ENCODE measurements around the gene CHD5.

Gene CHD5

DNA sequence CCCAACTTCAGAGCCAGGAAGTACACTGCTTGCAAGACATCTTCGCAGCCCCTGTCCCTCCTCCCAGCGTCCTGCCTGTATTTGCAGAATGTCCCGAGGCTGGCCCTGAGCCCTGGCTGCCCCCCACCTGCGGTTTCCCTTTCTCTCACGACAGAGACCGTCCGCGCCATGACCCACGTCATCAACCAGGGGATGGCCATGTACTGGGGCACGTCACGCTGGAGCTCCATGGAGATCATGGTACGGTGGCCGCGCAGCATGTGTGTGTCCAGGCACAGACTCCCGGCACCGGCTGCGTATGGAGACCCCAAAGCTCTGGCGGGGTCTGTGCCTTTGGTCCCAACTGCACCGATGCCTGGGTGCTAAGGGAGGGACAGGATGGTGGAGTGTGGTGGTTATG lies 85.9 kb downstream of the CHD5 start:
- H3K4me3 ChIP-seq (ENCODE audit: low read depth, low read length) = no peak overlapping the region
- DNase-seq (ENCODE audit: low read depth) = no peak

DNA sequence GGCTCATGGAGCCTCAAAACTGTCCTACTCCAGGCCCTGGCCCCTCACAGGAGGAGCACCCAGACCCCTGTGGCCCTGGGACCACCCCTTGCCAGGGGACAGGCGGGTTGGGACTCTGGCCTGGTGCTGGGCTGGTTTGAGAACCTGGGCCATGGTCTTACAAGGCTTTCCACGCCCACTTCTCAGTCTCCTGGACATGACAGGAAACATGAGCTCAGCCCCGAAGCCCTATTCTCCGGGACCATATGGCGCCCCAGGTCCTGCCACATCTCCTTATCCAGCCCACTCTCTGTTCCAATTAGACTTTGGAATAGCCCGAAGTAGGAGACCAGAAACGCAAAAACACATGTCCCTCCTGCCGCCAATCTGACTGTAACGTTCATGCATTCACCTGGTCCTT lies 86.5 kb downstream of the CHD5 start:
- no peak overlapping the region for H3K4me3 ChIP-seq (ENCODE audit: low read depth, low read length)
- no peak for DNase-seq (ENCODE audit: low read depth)

DNA sequence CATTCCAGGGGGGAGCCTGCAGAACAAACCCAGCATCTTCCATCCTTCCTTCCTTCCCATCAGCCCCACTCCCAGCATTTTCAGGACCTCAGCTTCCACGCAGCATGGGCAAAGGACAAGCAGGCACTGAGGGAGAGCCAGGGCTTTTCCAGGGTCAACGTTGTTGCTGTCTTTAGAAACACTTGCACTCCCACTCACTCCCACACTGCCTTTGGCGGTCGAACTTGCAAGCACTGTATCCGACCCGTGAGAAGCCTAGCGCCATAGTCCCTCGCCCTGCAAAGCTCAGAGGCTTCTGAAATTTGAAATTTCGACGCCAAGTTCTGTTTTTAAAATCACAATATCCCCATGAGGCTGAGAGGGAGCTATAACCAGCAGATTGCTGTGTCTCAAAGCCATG lies 87.0 kb downstream of the CHD5 start:
- DNase-seq (ENCODE audit: low read depth) = no peak
- no peak overlapping the region for H3K4me3 ChIP-seq (ENCODE audit: low read depth, low read length)

DNA sequence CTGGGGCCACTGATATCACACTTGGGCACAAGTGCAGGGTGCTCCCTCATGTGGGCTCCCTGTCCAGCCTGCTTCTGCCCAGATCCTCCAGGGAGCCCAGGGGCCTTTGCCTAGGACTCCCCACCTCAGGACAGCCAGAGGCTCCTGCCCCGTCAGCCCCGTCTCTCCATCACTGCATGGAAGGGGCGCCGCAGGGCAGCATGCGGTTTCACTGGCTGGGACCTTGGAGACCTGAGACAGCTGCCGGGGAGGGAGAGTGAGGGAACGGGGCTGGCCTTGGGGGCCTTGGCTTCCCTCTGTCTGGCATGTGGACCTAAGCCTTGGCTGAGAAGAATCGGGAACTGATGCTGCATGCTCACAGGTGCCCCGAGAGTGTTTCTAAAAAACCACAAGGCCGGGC lies 87.9 kb downstream of the CHD5 start:
- no peak overlapping the region for H3K4me3 ChIP-seq (ENCODE audit: low read depth, low read length)
- DNase-seq (ENCODE audit: low read depth) = no peak

DNA sequence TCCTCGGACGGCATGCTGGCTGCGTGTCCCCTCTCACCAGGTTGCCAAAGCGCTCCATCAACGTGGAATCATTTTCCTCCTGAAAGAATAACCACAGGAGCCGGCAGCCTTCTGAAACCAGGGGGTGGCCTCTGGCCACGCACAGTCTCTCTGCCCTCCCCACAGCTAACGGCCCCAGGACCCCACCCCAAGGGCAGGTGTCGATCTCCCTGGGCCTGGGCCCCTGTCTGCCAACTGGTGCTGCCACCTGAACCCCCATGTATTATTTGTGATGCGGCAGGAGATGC lies 88.4 kb downstream of the CHD5 start:
- H3K4me3 ChIP-seq (ENCODE audit: low read depth, low read length) = no peak overlapping the region
- no peak for DNase-seq (ENCODE audit: low read depth)

DNA sequence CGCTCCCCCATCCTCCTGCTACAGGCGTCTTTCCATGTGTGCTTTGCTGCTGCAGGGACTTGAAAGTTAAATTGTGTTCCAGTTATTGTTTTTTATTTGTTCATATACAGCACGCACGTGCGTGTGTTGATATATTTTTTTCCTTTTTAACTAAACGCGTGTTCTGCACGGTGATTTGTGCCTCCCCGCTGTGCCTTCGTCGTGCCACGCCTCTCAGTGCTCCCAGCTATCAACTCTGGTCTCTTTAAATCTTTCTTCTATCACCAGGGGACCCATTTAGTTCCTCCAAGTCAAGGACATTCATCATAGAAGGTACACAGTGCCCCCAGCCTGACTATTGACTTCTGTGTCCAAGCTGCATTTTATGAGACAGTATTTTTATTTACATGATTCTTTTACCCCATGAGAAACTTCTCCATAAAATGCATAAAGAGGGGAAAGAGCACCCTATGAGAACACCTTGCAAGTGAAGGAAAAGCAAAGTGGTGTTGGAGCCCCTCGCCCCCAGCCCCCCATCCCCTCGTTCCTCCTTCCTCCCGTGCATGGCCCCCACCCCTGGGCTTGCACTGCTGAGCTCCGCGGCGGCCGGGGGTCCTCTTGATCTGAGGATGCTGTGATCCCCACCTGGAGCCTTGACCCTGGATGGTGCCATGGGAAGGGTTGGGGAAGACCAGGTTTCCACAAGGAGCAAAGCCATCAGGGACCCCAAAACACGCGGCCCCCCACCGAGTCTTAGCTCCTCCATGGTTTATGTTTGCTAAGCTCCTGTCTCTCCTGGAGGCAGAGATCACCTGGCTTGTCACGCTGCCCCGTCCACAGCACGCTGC lies 88.9 kb downstream of the CHD5 start:
- DNase-seq (ENCODE audit: low read depth) = no peak
- no peak overlapping the region for H3K4me3 ChIP-seq (ENCODE audit: low read depth, low read length)

DNA sequence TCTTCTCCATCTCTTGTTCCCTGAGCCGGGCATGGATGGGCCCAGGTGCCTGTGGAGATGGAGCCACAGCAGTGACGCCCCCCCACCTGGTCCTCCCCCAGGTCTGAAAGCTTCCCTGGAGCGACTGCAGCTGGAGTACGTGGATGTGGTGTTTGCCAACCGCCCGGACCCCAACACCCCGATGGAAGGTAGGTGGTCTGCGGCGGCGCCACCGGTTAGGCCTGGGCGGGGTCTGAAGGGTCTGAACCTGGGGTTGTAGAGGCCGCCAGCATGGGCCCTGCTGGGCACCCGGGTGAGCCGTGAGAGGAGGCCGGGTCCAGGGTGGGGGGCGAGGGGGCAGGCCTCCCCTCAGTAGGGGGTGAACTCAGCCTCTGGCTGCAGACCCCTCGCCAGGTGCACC lies 89.8 kb downstream of the CHD5 start:
- no peak for DNase-seq (ENCODE audit: low read depth)
- H3K4me3 ChIP-seq (ENCODE audit: low read depth, low read length) = no peak overlapping the region

DNA sequence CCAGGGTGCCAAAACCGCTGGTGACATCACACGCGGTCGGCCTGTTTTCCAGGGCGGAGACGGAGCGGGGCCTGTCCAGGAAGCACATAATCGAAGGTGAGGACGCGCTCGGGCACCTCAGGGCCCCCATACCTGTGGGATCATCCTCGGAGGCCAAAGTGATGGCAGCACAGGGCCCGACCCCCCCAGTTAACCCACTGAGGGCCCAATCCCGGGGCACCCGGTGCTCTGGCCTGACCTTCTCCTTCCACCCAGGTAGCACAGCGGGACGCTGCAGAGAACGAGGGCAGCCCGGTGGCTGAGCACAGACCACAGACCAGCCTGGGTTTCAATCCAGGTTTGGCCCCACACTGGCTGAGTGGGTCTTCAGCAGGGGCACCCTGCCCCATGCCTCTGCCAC lies 91.2 kb downstream of the CHD5 start:
- no peak overlapping the region for H3K4me3 ChIP-seq (ENCODE audit: low read depth, low read length)
- DNase-seq (ENCODE audit: low read depth) = no peak

DNA sequence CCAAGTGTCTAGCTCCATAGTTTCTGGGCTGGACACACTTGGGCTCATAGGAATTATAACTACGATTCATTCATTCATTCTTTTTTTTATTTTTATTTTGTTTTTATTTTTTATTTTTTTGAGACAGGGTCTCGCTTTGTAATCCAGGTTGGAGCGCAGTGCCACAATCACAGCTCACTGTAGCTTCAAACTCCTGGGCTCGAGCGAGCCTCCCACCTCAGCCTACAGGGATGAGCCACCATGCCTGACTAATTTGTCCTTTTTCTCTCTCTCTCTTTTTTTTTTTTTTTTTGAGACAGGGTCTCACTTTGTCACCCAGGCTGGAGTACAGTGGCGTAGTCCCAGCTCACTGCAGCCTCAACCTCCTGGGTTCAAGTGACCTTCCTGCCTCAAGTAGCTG lies 92.2 kb downstream of the CHD5 start:
- no peak for DNase-seq (ENCODE audit: low read depth)
- H3K4me3 ChIP-seq (ENCODE audit: low read depth, low read length) = no peak overlapping the region

DNA sequence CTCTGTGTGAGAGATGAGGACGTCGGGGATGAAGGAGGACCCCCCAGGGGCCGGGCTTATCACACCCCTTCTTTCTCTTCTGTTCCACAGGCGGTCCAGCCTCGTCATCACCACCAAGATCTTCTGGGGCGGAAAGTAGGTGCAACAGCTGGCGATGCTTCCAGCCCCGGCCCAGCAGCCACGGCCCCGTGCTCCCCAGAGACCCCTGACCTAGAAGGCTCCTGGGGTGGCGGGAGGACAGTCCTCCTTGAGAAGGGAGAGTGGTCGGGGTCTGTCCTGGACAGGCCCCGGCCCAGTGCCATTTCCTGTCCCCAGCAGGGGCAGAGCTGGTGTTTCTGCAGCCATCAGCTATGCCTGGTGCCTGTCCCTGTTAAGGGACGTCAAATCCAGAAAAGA lies 92.7 kb downstream of the CHD5 start:
- H3K4me3 ChIP-seq (ENCODE audit: low read depth, low read length) = no peak overlapping the region
- no peak for DNase-seq (ENCODE audit: low read depth)

DNA sequence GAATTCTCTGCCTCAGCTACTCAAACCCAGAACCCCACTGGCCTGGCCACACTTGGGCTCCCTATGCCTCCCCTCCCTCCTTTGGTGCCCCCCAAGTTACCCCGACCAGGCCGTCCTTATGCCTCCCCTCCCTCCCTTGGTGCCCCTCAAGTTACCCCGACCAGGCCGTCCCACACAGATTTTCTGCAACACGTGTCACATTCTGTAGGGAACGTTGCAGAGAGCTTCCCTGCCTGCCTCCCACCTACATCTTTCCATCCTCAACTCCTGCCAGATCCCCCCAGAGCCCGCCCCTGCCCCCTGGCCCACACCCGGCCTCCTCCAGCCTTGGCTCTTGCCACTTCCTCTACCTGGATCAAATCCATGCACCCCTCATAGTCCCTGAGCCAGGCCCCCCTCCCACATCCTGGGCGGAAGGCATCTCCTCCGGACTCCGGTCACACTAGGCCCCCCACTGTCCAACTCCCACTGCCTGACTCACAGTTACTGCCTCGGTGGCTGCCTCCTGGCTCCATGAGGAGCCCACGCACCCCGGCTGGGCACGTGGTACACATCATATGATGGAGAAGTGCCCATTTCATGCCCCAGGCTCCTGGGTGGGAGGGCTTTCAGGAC lies 93.3 kb downstream of the CHD5 start:
- DNase-seq (ENCODE audit: low read depth) = no peak
- no peak overlapping the region for H3K4me3 ChIP-seq (ENCODE audit: low read depth, low read length)

DNA sequence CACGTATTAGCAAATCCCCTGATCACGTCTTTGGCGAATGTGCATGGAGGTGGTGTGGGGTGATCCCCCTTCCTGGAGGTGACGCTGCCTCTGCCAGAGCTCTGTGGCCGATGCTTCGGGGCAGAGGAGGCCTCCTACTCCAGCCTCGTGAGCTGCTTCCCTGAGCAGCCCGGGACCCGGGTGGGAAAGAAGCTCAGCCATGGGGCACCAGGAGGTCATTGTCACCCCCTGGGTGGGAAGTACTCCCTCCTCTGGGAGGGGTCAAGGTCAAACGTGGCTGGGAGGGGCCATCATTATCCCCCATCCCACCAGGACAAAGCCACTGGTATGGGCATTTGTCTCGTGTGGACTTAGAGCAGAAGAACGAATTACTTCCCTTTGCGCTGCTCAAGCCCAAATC lies 93.8 kb downstream of the CHD5 start:
- no peak overlapping the region for H3K4me3 ChIP-seq (ENCODE audit: low read depth, low read length)
- no peak for DNase-seq (ENCODE audit: low read depth)

DNA sequence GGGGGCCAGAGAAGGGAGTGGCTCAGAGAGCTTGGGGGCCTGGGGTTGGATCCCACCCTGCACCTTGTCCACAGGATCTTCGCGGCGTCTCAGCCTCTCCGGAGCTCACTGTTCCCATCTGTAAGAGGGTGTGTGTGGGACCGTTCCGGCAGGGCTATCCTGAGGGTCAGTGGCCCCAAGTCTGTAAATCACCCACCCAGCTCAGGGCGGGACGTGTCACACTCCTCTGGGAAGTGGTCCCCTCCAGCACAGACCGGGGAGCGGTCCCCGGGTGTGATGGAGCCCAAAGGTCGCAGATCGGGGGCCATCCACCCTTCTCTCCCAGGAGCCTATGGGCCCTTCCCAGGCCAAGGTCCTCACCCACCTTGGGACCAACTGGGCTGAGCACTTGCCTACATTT lies 94.5 kb downstream of the CHD5 start:
- no peak overlapping the region for H3K4me3 ChIP-seq (ENCODE audit: low read depth, low read length)
- DNase-seq (ENCODE audit: low read depth) = no peak

DNA sequence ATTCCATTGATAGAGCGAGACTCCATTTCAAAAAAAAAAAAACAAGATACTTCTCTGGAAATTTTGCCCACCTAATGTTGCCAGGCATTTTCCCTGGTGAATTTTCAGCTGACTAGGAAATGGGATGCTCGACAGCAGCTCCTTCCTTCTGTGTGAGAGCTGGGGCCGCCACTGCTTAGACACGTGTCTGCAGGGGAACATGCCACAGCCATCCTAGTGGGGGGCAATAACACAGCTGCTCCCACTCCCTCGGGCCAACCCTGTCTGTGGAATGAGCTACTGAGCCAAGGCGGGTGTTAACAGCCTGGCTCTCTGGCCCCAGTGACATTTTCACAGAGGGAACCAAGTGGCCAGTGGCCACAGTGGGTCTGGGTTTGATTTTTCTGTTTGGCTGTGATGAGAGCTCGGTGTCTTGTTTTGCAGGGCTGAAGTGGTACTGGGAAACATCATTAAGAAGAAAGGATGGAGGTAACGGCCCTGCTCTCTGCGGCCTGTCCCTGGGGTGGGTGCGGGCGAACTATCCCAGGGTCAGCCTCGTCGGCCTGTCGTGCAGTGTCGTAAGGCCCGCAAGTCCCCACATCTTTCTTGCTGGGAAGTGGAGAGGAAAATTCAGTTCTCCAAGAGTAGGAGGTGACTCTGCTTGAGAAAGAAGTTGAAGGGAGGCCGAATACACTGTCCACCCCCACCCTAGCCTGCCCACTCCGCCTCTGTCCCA lies 95.2 kb downstream of the CHD5 start:
- DNase-seq (ENCODE audit: low read depth) = no peak

DNA sequence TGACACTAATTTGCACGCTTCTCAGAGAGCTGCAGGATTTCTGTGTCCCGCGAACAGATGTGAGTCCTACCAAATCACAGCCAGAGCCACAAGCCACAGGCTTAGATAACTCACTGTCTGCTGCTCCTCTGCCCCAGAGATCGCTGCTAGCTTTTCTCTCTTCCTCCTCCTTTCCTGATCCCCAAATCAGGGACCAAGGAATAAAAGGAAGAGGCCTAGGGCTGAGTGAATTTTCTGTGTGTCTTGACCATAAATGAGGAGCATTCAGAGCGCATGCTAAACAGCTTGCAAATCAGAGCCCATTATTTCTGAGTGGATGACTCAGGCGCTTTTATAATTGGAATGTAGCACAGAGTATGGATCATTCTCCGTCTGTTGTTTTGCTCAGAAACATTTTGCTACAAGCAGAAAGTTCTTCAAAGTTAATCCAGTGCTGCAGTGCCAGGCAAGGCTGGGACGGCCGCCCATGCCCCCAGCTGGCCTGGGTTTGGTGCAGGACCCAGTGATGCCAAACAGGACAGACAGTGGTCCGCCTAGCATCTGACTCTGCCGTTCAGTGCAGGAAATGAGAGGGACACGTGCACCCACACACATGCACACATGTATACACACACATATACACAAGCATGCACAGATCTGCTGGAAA lies 96.2 kb downstream of the CHD5 start:
- H3K4me3 ChIP-seq (ENCODE audit: low read depth, low read length) = no peak overlapping the region
- peak; percentile 2 for DNase-seq (ENCODE audit: low read depth)

More for the DNA sequence above, 95.2 kb downstream of the CHD5 start:
- H3K4me3 ChIP-seq (ENCODE audit: low read depth, low read length) = no peak overlapping the region

DNA sequence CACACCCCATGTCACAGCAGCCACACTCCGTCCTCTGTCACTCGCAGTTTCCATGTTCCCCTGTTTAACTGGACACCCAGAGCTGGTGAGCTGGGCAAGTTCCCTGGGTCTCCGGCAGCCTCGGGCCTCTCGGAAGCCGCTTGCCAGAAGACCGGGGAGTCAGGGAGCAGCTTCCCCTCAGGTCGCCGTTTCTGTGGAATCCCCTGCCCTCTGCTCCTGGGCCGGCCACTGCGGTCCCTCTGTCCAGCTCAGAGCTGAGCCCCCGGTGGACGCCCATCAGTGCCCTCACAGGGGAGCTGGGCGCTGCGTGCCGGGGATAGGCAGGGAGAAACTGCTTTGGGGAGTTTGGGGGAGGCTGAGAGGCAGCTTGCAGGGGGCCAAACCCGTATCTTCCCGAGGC lies 96.7 kb downstream of the CHD5 start:
- no peak overlapping the region for H3K4me3 ChIP-seq (ENCODE audit: low read depth, low read length)
- no peak for DNase-seq (ENCODE audit: low read depth)

DNA sequence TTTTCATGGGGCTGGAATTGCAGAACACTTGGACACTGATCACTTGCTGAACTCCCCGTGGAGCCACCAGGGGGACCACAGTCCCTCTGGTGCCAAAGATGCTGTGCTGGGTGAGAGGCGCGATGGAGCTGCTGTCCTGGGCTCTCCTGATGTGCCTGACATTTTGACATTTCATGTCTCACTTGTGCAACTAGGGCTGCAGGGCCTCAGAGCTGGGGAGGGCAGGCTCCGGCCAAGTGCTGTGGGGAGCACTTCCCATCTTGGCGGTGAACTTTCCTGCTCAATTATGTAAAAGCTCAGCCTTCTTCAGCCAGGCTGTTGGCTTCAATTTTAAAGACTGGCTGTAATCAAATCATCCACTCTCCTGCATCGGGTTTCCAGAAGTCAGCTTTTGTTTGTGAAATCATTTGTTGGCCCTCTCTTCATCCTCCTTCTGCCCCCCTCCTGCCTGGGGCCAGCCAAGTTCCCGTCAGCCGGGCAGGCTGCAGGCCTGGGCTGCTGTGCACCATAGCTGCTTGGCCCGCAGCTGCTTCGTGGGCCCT lies 97.6 kb downstream of the CHD5 start:
- no peak for DNase-seq (ENCODE audit: low read depth)
- no peak overlapping the region for H3K4me3 ChIP-seq (ENCODE audit: low read depth, low read length)

DNA sequence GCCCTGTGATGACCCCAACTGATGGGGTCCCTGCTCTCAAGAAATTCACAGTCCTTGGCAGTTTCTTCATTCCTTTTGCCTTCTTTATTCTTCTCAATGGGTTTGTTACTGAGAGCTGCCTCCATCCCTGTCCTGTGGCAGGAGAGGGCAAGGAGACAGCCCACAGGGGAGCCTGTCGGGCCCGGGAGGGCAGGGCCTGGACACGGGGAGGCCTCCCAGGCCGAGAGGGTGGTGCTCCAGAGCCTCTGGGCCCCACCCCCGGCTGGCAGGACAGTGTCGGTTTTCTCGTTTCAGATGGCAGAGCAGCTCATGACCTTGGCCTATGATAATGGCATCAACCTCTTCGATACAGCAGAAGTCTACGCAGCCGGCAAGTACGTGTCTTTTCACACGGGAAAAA lies 98.2 kb downstream of the CHD5 start:
- no peak overlapping the region for H3K4me3 ChIP-seq (ENCODE audit: low read depth, low read length)

DNA sequence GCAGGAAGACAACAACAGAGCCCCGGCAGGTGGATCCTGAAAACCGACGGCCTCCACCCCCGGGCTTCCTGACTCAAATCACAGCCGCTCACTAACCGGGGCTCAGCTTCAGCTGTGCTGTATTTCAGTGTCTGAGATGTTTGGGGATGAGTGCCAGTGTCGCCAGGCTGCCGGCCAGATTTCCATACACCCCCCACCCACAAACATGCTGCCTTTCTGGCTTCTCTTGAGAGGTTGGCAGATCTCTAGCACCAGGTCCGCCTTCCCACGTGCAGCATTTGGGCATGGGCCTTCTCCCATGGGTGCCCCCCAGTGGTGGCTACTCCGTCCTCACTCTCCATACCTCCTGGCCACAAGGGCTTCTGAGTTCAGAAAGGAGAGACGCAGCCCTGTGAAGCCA lies 99.7 kb downstream of the CHD5 start:
- H3K4me3 ChIP-seq (ENCODE audit: low read depth, low read length) = no peak overlapping the region
- no peak for DNase-seq (ENCODE audit: low read depth)

More for the DNA sequence above, 98.2 kb downstream of the CHD5 start:
- no peak for DNase-seq (ENCODE audit: low read depth)

DNA sequence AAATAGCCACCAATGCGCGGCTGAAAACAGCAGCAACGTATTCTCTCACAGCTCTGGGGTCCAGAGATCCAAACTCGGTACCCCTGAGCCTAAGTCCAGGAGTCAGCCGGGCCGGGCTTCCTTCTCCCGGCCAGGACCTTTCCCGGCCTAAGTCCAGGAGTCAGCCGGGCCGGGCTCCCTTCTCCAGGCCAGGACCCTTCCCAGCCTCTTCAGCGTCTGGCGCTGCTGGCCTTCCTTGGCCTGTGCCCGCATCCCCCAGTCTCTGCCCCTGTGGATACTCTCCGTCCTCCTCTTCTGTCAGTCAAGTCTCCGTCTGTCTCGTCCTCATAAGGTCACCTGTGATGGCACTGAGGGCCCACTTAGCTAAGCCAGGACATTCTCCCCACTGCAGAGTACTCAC lies 102.2 kb downstream of the CHD5 start:
- H3K4me3 ChIP-seq (ENCODE audit: low read depth, low read length) = no peak overlapping the region
- DNase-seq (ENCODE audit: low read depth) = no peak

Data from skeletal muscle cell (primary cell).